HCT116 (cell line): ENCODE measurements around the gene IL17D. TPM values are rescaled to one million over a fixed set of nuclear protein-coding genes. Genes with fewer than 3 reads are reported as not detected.

ENCODE experiments used
- ATAC-seq: fragments of 200-7000 bp; cut with Tn5 transposase; 2 replicates; pipeline ENCODE4 v1.9.1; 2020; ENCODE audit warnings: mild to moderate bottlenecking, moderate library complexity
- BruUV-seq: library from RNA; stranded (reverse); fragments of 400-500 nt; replicated peaks from 2 replicates; lab custom pipeline; 2021; lab: Mats Ljungman, UMichigan
- CTCF ChIA-PET: fragments of 300-600 bp; sonication (Branson Sonifier 250); formaldehyde crosslinking; loops from one replicate; lab custom pipeline; 2021; ENCODE audit warnings: antibody characterized with exemption; lab: Charles Lee
- POLR2A ChIA-PET: fragments of 300-600, 350-600 bp; sonication (Branson Sonifier 250); formaldehyde crosslinking; loops from one replicate; lab custom pipeline; 2021; ENCODE audit warnings: antibody characterized with exemption; lab: Charles Lee
- RAD21 ChIA-PET, 2 experiments: fragments of 300-600 bp; sonication (Branson Sonifier 250); formaldehyde crosslinking; loops; one replicate each; lab custom pipeline; 2023; ENCODE audit warnings: low total read pairs in 2 of 2; ENCODE audit not compliant: uncharacterized antibody in 2 of 2, unreplicated experiment in 2 of 2, low non-redundant PET in 1 of 2; lab: Charles Lee
- DNase-seq: peaks from one replicate; pipeline ENCODE4 v3.0.0-alpha.2; 2010; ENCODE audit warnings: low read depth, low spot score
- H2AFZ ChIP-seq: fragments of 200-600 bp; shearing (Covaris generic), sonication (generic); 2 replicates; pipeline ENCODE4 v1.6.1; 2017; ENCODE audit warnings: low read depth, mixed run types, mixed read lengths, antibody characterized with exemption, low read length; ENCODE audit not compliant: poor library complexity, severe bottlenecking
- H3K27ac ChIP-seq: 2 replicates; pipeline ENCODE4 v1.5.1; 2012; ENCODE audit warnings: low read depth, low read length
- H3K27me3 ChIP-seq: fragments of 200-600 bp; sonication (generic); 2 replicates; pipeline ENCODE4 v1.6.1; 2016; ENCODE audit warnings: mixed run types, low read length, mixed read lengths; ENCODE audit not compliant: insufficient read depth
- H3K36me3 ChIP-seq, 2 experiments: fragments of 200-500 bp in 1 of 2; fragments of 200-600 bp in 1 of 2; sonication (Bioruptor generic) in 1 of 2; sonication (generic) in 1 of 2; 2 replicates each; pipeline versions ENCODE4 v1.5.1 to v1.6.1; 2014 to 2016; ENCODE audit warnings: low read length in 2 of 2, inconsistent platforms in 1 of 2, mixed read lengths in 1 of 2, mixed run types in 1 of 2; ENCODE audit not compliant: insufficient read depth in 2 of 2, control insufficient read depth in 1 of 2
- H3K4me1 ChIP-seq, 2 experiments: fragments of 200-600 bp in 1 of 2; sonication (generic) in 1 of 2; 2 replicates each; pipeline versions ENCODE4 v1.5.1 to v1.6.1; 2012 to 2017; ENCODE audit warnings: low read length in 2 of 2, inconsistent platforms in 1 of 2, mild to moderate bottlenecking in 1 of 2, mixed read lengths in 1 of 2, mixed run types in 1 of 2, moderate library complexity in 1 of 2; ENCODE audit not compliant: insufficient read depth in 2 of 2, control insufficient read depth in 1 of 2
- H3K4me2 ChIP-seq: fragments of 200-600 bp; sonication (generic); 2 replicates; pipeline ENCODE4 v1.6.1; 2017; ENCODE audit warnings: mixed run types, low read length, mixed read lengths
- H3K4me3 ChIP-seq, 2 experiments: fragments of 200-600 bp in 1 of 2; sonication (generic) in 1 of 2; replicated peaks in 1 of 2; 2 replicates each; pipeline ENCODE4 v1.5.1; 2011 to 2016; ENCODE audit warnings: low read length in 2 of 2, control low read depth in 1 of 2, low read depth in 1 of 2, mild to moderate bottlenecking in 1 of 2, mixed read lengths in 1 of 2, mixed run types in 1 of 2
- H3K79me2 ChIP-seq: fragments of 200-600 bp; sonication (generic); 2 replicates; pipeline ENCODE4 v1.6.1; 2017; ENCODE audit warnings: mild to moderate bottlenecking, mixed run types, low read length, moderate library complexity, mixed read lengths; ENCODE audit not compliant: insufficient read depth
- H3K9ac ChIP-seq: fragments of 200-600 bp; sonication (generic); 2 replicates; pipeline ENCODE4 v1.6.1; 2016; ENCODE audit warnings: low read length, mixed read lengths
- H3K9me2 ChIP-seq: fragments of 200-600 bp; sonication (generic), shearing (Covaris generic); 2 replicates; pipeline ENCODE4 v1.6.1; 2017; ENCODE audit warnings: mixed run types, mild to moderate bottlenecking, moderate library complexity; ENCODE audit not compliant: insufficient read depth
- H3K9me3 ChIP-seq, 2 experiments: fragments of 200-500 bp in 1 of 2; fragments of 200-600 bp in 1 of 2; sonication (Bioruptor generic) in 1 of 2; sonication (generic) in 1 of 2; 2 replicates each; pipeline ENCODE4 v1.6.1; 2014 to 2017; ENCODE audit warnings: low read length in 2 of 2, mixed read lengths in 2 of 2, inconsistent platforms in 1 of 2, low read depth in 1 of 2, mild to moderate bottlenecking in 1 of 2, mixed run types in 1 of 2, moderate library complexity in 1 of 2; ENCODE audit not compliant: control insufficient read depth in 1 of 2, insufficient read depth in 1 of 2
- H4K20me1 ChIP-seq: fragments of 200-600 bp; sonication (generic), shearing (Covaris generic); 2 replicates; pipeline ENCODE4 v1.6.1; 2017; ENCODE audit warnings: mixed run types, mild to moderate bottlenecking, moderate library complexity; ENCODE audit not compliant: insufficient read depth
- CBX3 ChIP-seq: IDR thresholded peaks from 2 replicates; pipeline ENCODE4 v1.6.1; 2012; ENCODE audit warnings: low read depth
- CEBPB ChIP-seq: IDR thresholded peaks from 2 replicates; pipeline ENCODE4 v1.6.1; 2012; ENCODE audit warnings: low read depth
- ELF1 ChIP-seq: IDR thresholded peaks from 2 replicates; pipeline ENCODE4 v1.6.1; 2012; ENCODE audit warnings: low read depth, borderline replicate concordance
- EZH2 ChIP-seq: fragments of 200-600 bp; sonication (generic); IDR thresholded peaks from 2 replicates; pipeline ENCODE4 v1.6.1; 2017; ENCODE audit warnings: antibody characterized with exemption, mixed run types
- FOSL1 ChIP-seq: IDR thresholded peaks from 2 replicates; pipeline ENCODE4 v1.6.1; 2012; ENCODE audit warnings: low read depth
- JUND ChIP-seq: IDR thresholded peaks from 2 replicates; pipeline ENCODE4 v1.6.1; 2012
- POLR2A ChIP-seq: IDR thresholded peaks from 2 replicates; pipeline ENCODE4 v1.7.0; 2011; ENCODE audit warnings: borderline replicate concordance; ENCODE audit not compliant: insufficient read depth, insufficient read length; ENCODE audit errors: extremely low read depth
- POLR2AphosphoS5 ChIP-seq: IDR thresholded peaks from 2 replicates; pipeline ENCODE4 v1.6.1; 2011; ENCODE audit warnings: mild to moderate bottlenecking, low read depth, low read length, moderate library complexity
- RAD21 ChIP-seq: IDR thresholded peaks from 2 replicates; pipeline ENCODE4 v1.6.1; 2012; ENCODE audit warnings: low read depth, mild to moderate bottlenecking
- SIN3A ChIP-seq: IDR thresholded peaks from 2 replicates; pipeline ENCODE4 v1.6.1; 2012; ENCODE audit warnings: low read depth
- SRF ChIP-seq: IDR thresholded peaks from 2 replicates; pipeline ENCODE4 v1.6.1; 2012; ENCODE audit warnings: low read depth
- intact Hi-C: fragments of 100-400 bp; cut with micrococcal nuclease; formaldehyde crosslinking; loops from 2 replicates; pipeline ENCODE4 v1.10.0; 2022
- total RNA-seq: library from RNA; stranded (reverse); gene quantifications from one replicate; pipeline ENCODE4 v1.2.1, GENCODE V29; 2021; ENCODE audit not compliant: unreplicated experiment
- TF ChIP-seq, protein P1 (sequence below): IDR thresholded peaks from 2 replicates; pipeline ENCODE4 v1.6.1; 2012; ENCODE audit warnings: low read depth
- TF ChIP-seq, protein P2 (sequence below): IDR thresholded peaks from 2 replicates; pipeline ENCODE4 v1.6.1; 2012
- TF ChIP-seq, protein P3 (sequence below), 3 experiments: fragments of 200-600 bp in 1 of 3; sonication (generic) in 1 of 3; IDR thresholded peaks in 2 of 3; conservative IDR thresholded peaks in 1 of 3; 2 replicates each; pipeline ENCODE4 v1.5.1; 2012 to 2017; ENCODE audit warnings: low read depth in 2 of 3, low read length in 2 of 3, antibody characterized with exemption in 1 of 3, borderline replicate concordance in 1 of 3, control low read depth in 1 of 3, mild to moderate bottlenecking in 1 of 3, mixed read lengths in 1 of 3, mixed run types in 1 of 3, moderate library complexity in 1 of 3; ENCODE audit not compliant: insufficient read depth in 1 of 3
- TF ChIP-seq, protein P4 (sequence below): IDR thresholded peaks from 2 replicates; pipeline ENCODE4 v1.6.1; 2012

IL17D gene
- total RNA-seq, 1 experiment from 2014 or later, result 0.25 TPM

DNA sequence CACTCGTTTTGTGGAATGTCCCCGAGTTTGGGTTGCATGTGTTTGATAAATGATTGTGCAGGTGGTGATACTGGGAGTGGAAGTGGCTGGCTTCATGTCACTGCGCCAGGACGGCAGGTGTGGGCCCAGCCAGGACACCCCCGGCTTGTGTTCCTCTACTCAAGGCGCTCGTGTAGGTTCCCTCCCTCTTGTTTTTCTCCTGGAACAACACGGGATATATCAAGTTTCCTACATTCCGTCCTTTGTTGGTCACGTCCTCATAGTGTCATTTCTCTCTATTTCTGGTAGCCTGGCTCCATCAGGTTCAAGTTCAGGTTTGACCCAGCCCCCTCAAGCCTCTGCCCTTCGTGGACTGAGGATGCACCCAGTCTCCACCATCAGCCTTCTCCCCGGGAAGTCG, 16.3 kb downstream of the IL17D start:
- no peak for TF ChIP-seq EZH2
- TF ChIP-seq ELF1, result no peak
- no peak for TF ChIP-seq JUND
- no peak for TF ChIP-seq CEBPB
- TF ChIP-seq, protein P1, sequence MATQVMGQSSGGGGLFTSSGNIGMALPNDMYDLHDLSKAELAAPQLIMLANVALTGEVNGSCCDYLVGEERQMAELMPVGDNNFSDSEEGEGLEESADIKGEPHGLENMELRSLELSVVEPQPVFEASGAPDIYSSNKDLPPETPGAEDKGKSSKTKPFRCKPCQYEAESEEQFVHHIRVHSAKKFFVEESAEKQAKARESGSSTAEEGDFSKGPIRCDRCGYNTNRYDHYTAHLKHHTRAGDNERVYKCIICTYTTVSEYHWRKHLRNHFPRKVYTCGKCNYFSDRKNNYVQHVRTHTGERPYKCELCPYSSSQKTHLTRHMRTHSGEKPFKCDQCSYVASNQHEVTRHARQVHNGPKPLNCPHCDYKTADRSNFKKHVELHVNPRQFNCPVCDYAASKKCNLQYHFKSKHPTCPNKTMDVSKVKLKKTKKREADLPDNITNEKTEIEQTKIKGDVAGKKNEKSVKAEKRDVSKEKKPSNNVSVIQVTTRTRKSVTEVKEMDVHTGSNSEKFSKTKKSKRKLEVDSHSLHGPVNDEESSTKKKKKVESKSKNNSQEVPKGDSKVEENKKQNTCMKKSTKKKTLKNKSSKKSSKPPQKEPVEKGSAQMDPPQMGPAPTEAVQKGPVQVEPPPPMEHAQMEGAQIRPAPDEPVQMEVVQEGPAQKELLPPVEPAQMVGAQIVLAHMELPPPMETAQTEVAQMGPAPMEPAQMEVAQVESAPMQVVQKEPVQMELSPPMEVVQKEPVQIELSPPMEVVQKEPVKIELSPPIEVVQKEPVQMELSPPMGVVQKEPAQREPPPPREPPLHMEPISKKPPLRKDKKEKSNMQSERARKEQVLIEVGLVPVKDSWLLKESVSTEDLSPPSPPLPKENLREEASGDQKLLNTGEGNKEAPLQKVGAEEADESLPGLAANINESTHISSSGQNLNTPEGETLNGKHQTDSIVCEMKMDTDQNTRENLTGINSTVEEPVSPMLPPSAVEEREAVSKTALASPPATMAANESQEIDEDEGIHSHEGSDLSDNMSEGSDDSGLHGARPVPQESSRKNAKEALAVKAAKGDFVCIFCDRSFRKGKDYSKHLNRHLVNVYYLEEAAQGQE, result no peak
- TF ChIP-seq POLR2A, result no peak
- RAD21 ChIA-PET, result no interaction called here
- no peak overlapping the region for H3K27ac ChIP-seq
- no peak overlapping the region for H3K9ac ChIP-seq
- H3K27me3 ChIP-seq, result no peaks in the 10 kb centered on the region
- peaks cover 12 to 16% of the 10 kb centered on the region in 2 experiments for H3K4me1 ChIP-seq
- H3K4me2 ChIP-seq, result no peak overlapping the region
- CTCF ChIA-PET, result no interaction called here
- no peaks in the 10 kb centered on the region for H4K20me1 ChIP-seq
- H3K9me3 ChIP-seq, result no peaks in the 10 kb centered on the region
- H2AFZ ChIP-seq, result no peak overlapping the region
- H3K79me2 ChIP-seq, result no peaks in the 10 kb centered on the region
- no TSS peak for BruUV-seq
- DNase-seq (no peak), ATAC-seq (no peak)
- intact Hi-C loops, result no loop called here
- POLR2A ChIA-PET, result no interaction called here
- H3K4me3 ChIP-seq, result no peak overlapping the region
- no peaks in the 10 kb centered on the region for H3K36me3 ChIP-seq
- H3K9me2 ChIP-seq, result no peaks in the 10 kb centered on the region

DNA sequence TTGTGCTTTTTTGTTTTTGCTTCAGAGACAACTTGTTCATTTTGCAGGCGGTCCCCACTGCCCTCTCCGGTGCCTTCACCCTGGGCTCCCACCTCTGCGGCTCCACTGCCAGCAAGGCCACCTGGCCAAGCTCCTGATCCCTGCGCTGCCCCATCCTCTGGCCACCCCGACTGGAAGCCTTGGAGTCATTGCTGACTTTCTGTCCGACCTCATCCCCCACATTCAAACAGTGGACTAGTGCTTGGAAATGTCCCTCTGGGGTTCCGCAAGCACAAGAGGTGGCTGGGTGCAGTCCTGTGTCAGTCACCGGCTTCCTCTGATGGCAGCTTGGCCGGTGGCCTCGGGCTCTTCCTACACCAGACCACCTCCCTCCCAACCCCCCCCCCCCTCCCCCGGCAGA, 17.0 kb downstream of the IL17D start:
- CTCF ChIA-PET, result no interaction called here
- no peak overlapping the region for H3K27ac ChIP-seq
- RAD21 ChIA-PET, result no interaction called here
- H3K27me3 ChIP-seq, result no peaks in the 10 kb centered on the region
- ATAC-seq, result no peak
- H4K20me1 ChIP-seq, result no peaks in the 10 kb centered on the region
- BruUV-seq, result no TSS peak
- H3K9ac ChIP-seq, result no peak overlapping the region
- POLR2A ChIA-PET, result no interaction called here
- H3K4me1 ChIP-seq, result peaks cover 12 to 16% of the 10 kb centered on the region in 2 experiments
- no peak overlapping the region for H3K4me2 ChIP-seq
- H3K9me2 ChIP-seq, result no peaks in the 10 kb centered on the region
- intact Hi-C loops, result no loop called here
- no peak for DNase-seq
- no peaks in the 10 kb centered on the region for H3K9me3 ChIP-seq
- no peaks in the 10 kb centered on the region for H3K79me2 ChIP-seq
- H3K36me3 ChIP-seq, result no peaks in the 10 kb centered on the region
- H2AFZ ChIP-seq, result no peak overlapping the region
- no peak overlapping the region for H3K4me3 ChIP-seq
- TF ChIP-seq, protein P2, sequence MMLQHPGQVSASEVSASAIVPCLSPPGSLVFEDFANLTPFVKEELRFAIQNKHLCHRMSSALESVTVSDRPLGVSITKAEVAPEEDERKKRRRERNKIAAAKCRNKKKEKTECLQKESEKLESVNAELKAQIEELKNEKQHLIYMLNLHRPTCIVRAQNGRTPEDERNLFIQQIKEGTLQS, result no peak
- TF ChIP-seq JUND, result no peak
- TF ChIP-seq, protein P3, sequence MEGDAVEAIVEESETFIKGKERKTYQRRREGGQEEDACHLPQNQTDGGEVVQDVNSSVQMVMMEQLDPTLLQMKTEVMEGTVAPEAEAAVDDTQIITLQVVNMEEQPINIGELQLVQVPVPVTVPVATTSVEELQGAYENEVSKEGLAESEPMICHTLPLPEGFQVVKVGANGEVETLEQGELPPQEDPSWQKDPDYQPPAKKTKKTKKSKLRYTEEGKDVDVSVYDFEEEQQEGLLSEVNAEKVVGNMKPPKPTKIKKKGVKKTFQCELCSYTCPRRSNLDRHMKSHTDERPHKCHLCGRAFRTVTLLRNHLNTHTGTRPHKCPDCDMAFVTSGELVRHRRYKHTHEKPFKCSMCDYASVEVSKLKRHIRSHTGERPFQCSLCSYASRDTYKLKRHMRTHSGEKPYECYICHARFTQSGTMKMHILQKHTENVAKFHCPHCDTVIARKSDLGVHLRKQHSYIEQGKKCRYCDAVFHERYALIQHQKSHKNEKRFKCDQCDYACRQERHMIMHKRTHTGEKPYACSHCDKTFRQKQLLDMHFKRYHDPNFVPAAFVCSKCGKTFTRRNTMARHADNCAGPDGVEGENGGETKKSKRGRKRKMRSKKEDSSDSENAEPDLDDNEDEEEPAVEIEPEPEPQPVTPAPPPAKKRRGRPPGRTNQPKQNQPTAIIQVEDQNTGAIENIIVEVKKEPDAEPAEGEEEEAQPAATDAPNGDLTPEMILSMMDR (IDR thresholded peaks at IDR 0.05 in 2 of 3, conservative IDR thresholded peaks at IDR 0.05 in 1 of 3; ENCODE audit: borderline replicate concordance in 1 of 3, insufficient read depth in 1 of 3, low read depth in 2 of 3, low read length in 2 of 3), result no peak
- no peak for TF ChIP-seq SIN3A
- no peak for TF ChIP-seq FOSL1
- no peak for TF ChIP-seq ELF1
- TF ChIP-seq, protein P4, sequence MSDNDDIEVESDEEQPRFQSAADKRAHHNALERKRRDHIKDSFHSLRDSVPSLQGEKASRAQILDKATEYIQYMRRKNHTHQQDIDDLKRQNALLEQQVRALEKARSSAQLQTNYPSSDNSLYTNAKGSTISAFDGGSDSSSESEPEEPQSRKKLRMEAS, result no peak
- no peak for TF ChIP-seq EZH2
- TF ChIP-seq RAD21, result no peak
- no peak for TF ChIP-seq SRF
- no peak for TF ChIP-seq POLR2AphosphoS5
- TF ChIP-seq POLR2A, result no peak
- TF ChIP-seq CBX3, result no peak
